Hepatocyte (in vitro differentiated cells): ENCODE data around the gene SVBP.

Source experiments
- CTCF ChIP-seq: fragments of 200-600 bp; sonication (generic); IDR thresholded peaks from 2 replicates; pipeline ENCODE4 v1.5.1; 2016; ENCODE audit warnings: antibody characterized with exemption, mild to moderate bottlenecking; ENCODE audit not compliant: poor library complexity
- EZH2 ChIP-seq: fragments of 200-600 bp; sonication (generic); IDR thresholded peaks from 2 replicates; pipeline ENCODE4 v1.6.1; 2016; ENCODE audit warnings: antibody characterized with exemption, mild to moderate bottlenecking, borderline replicate concordance

DNA sequence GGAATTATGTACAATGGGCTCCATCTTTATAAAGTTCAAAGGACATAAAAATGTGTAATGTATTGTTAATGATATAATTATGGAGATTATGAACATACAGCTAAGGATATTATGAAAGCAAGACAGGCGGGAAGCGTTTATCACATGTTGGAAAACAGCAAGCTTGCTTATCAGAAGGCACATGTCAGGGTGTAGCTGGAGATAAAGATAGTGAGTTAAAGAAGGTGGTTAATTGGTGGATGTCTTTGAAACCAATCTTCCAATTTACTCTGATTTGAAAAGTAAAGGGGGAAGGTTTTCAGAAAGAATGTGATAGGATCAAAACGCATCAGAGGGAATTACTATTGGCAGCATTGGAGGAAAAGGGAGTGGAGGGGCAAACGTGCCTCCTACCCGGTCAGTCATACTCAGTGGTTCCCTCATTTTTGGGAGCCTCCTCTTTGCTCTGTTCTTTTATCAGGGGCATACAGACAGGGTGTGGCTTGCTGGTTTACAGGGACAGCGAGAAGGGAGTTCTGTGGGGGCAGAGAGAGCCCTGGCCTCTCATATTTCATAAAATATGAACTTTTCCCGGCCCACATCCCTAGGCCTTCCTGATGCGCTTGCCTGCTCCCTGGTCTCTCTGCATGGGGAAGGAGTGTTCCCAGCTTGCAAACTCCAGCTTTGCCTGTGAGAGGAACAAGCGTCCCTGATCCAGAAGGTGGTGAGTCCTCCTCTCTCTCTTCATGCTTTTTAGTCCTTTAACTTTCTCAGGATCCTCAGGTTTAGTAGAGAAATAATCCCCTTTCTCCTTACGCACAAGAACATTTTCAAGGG lies 8.0 kb upstream of the SVBP start:
- TF ChIP-seq CTCF (no peak), EZH2 (no peak)
